Measurements from ENCODE around the gene ATP6V1G1.

ATP6V1G1 gene

DNA sequence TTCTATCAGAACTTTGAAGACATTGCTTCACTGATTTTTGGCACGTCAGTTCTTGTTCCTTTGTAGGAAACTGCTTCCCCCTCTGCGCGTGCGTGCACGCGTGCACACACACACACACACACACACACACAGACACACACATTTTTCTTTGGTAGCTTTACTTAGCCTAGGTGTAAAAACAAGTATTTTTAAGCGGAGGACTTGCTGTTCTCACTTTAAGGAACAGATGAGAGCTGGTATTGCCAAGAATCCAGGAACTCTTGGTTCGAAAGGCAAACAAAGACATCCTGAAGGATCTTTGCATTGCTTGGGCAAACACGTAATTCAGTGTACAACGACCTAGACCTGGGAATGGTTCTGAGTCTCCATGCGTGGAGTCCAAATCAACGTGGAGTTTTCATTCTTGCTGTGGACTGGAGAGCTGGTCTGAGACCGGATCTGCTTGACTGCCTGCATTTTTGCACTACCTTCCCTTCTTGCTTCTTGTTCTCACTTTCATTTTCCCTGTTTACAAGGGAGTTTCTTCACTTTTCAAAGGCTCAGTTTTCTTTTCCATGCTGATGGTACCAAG lies 31.7 kb downstream of the ATP6V1G1 start:
- TF ChIP-seq, protein P1, sequence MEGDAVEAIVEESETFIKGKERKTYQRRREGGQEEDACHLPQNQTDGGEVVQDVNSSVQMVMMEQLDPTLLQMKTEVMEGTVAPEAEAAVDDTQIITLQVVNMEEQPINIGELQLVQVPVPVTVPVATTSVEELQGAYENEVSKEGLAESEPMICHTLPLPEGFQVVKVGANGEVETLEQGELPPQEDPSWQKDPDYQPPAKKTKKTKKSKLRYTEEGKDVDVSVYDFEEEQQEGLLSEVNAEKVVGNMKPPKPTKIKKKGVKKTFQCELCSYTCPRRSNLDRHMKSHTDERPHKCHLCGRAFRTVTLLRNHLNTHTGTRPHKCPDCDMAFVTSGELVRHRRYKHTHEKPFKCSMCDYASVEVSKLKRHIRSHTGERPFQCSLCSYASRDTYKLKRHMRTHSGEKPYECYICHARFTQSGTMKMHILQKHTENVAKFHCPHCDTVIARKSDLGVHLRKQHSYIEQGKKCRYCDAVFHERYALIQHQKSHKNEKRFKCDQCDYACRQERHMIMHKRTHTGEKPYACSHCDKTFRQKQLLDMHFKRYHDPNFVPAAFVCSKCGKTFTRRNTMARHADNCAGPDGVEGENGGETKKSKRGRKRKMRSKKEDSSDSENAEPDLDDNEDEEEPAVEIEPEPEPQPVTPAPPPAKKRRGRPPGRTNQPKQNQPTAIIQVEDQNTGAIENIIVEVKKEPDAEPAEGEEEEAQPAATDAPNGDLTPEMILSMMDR (IDR thresholded peaks at IDR 0.05; ENCODE audit: unreplicated experiment in 3 of 3): no peak
- Mint-ChIP-seq H3K27me3 (ENCODE audit: low read depth) (no peaks in the 10 kb centered on the region), H3K36me3 (ENCODE audit: low read depth) (peaks cover 28% of the 10 kb centered on the region), H3K4me3 (no peak overlapping the region), H3K27ac (peak overlapping the region; percentile 65 to 93 (median 78)), H3K9me3 (no peaks in the 10 kb centered on the region), H3K4me1 (peaks cover 4% of the 10 kb centered on the region)

DNA sequence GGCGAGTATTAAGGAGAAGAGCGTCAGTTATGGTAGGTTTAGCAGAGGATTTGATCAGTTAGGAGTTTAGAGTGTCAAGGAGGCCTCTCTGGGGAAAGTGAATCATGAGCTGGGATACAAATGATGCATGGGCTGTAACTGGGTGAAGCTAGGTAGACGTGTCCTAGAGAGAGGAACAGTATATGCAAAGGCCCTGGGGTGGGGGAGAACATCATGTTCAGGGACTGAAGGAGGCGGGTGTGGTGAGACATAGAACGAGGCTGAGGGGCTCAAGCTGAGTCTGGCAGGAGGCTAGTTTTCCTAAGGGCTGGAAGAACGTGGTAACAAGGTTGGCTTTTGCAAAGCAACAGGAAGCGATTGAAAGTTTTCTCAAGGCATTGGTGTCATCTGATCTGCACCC lies 34.0 kb downstream of the ATP6V1G1 start:
- H3K4me1 Mint-ChIP-seq: no peaks in the 10 kb centered on the region
- no peaks in the 10 kb centered on the region for H3K27me3 Mint-ChIP-seq (ENCODE audit: low read depth)
- H3K4me3 Mint-ChIP-seq: no peak overlapping the region
- TF ChIP-seq, protein P1 (IDR thresholded peaks at IDR 0.05; ENCODE audit: unreplicated experiment in 3 of 3): no peak
- H3K36me3 Mint-ChIP-seq (ENCODE audit: low read depth): peaks cover 31% of the 10 kb centered on the region
- no peaks in the 10 kb centered on the region for H3K9me3 Mint-ChIP-seq
- no peak overlapping the region for H3K27ac Mint-ChIP-seq

DNA sequence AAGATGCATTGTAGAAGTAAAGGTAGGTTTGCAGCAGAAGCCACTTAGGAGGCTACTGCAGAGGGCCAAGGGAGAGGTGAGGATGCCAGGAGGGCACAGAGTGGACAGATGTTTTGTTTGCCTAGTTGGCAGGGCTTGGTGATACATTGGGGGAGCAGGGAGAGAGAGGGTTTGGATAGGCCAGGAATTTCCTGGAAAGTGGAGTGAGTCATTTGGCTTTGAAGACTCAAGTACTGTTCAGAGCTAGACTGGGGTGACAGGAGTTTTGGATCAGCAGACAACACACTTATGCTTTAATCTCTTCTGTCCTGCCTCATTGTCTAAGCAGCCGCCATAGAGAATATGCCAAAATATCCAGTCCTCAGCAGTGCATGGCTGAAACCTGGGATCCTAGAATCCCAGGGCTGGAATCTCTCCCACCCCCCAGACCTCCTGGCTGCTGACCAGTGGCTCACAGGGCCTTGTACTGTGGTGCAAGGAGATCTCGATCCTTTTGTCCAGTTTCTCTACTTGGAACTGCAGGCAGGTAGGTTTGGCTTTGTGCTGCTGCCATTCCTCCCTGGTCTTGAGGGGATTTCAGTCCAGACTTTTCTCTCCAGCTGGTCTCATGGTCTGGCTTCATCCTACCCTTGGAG lies 34.5 kb downstream of the ATP6V1G1 start:
- H3K27me3 Mint-ChIP-seq (ENCODE audit: low read depth): no peaks in the 10 kb centered on the region
- peak overlapping the region in 1 of 3 experiments; percentile 12 for H3K27ac Mint-ChIP-seq
- H3K9me3 Mint-ChIP-seq: no peaks in the 10 kb centered on the region
- no peak overlapping the region for H3K4me3 Mint-ChIP-seq
- peaks cover 35% of the 10 kb centered on the region for H3K36me3 Mint-ChIP-seq (ENCODE audit: low read depth)
- TF ChIP-seq, protein P1 (IDR thresholded peaks at IDR 0.05; ENCODE audit: unreplicated experiment in 3 of 3): no peak
- H3K4me1 Mint-ChIP-seq: no peaks in the 10 kb centered on the region

DNA sequence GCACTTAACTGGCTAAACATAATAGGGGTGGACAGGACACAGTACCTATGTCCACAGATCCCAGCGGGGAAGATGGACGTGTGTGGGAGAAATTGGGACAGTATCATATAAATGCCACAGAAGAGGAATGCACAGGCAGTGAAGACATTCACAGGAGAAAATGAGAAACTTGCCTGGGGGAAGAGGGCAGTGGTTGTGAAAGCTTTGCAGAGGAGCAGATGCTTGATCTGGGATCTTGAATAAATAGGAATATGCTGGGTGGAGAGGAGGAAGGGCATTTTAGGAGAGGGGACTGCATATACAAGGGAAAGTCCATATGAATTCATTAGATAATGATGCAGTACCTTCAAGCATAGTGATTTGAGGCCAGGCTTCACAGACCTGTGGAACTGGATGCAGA lies 37.1 kb downstream of the ATP6V1G1 start:
- Mint-ChIP-seq H3K9me3 (no peaks in the 10 kb centered on the region), H3K36me3 (ENCODE audit: low read depth) (peaks cover 37% of the 10 kb centered on the region), H3K27ac (no peak overlapping the region), H3K4me1 (no peaks in the 10 kb centered on the region), H3K27me3 (ENCODE audit: low read depth) (no peaks in the 10 kb centered on the region), H3K4me3 (no peak overlapping the region)
- TF ChIP-seq, protein P1 (IDR thresholded peaks at IDR 0.05; ENCODE audit: unreplicated experiment in 3 of 3): no peak

DNA sequence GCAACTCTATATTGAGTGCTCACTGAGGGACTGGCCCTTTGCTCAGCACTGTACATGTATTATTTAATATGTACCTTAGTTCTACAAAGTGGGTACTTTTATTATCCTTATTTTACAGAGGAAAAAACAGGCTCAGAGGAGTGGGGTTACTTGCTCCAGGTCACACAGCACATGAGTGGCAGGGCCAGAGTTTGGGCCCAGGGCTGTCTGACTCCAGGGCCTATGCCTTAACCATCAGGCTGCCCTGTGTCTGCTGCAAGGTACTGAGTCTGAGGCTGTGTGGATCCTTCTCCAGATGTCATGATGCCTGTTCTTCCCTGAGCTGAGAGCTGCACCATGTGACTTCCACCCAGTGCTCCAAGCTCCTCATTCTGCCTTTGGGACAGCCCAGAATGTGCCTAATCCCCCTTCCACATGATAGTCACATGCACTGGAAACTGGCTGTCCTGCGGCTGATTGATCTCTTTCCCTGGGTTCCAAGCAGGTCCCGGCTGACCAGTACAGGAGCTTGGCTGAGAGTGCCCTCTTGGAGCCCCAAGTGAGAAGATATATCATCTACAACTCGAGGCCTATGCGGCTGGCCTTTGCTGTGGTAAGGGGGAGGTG lies 38.9 kb downstream of the ATP6V1G1 start:
- H3K27me3 Mint-ChIP-seq (ENCODE audit: low read depth): no peaks in the 10 kb centered on the region
- no peak overlapping the region for H3K4me3 Mint-ChIP-seq
- TF ChIP-seq, protein P1 (IDR thresholded peaks at IDR 0.05; ENCODE audit: unreplicated experiment in 3 of 3): no peak
- no peaks in the 10 kb centered on the region for H3K4me1 Mint-ChIP-seq
- H3K9me3 Mint-ChIP-seq: no peaks in the 10 kb centered on the region
- H3K27ac Mint-ChIP-seq: no peak overlapping the region
- H3K36me3 Mint-ChIP-seq (ENCODE audit: low read depth): peaks cover 36% of the 10 kb centered on the region
